Measurements from ENCODE around the gene STAP2. TPM values are rescaled to one million over a fixed set of nuclear protein-coding genes. Genes with fewer than 3 reads are reported as not detected.

The STAP2 gene
- total and polyA plus RNA-seq, 9 of the 15 experiments (the other 6 are each of a cell fraction or from before 2014, with no cell fraction given) = 1.2 to 9.8 (median 4.5) TPM

DNA sequence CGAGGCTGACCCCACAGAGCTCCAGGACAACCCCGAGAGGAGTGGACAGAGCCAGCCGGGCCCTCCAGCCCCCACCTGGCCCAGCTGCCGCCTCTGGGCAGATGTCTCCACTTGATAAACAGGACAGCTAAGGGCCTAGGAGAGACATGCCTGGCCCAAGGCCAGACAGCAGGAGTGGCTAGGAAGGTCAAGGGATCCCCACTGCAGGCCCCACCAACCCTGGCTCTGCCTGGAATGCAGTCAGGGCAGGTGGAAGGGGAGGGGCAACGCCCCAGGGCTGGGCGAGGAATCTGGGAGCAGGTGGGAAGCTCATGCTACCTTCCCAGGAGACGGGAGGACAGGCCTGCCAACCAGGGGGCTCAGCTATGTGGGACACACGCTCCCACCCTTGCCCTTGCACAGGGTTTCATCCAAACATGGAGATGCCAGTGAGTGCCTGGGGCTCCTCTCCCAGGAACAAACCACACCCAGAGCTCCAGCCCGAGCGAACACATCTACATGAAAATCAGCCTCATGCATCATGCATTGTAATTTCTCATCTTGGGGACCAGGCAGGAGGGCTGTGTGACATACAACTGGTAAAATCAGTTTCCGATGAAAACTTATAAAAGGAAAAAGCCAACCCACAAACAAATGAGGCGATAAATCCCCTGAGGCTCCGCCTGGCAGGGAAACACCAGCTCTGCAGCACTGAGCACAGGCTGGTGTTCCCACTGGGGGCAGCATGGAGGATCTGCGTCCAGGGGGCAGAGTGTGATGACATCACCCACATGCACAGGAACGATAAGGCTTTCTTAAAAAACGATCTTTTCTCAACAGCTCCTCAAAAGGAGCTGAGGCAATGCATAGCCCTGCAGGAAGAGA is 36.8 kb upstream of the STAP2 start (continued):
- TF ChIP-seq ZBTB34 (CRISPR knock-in tag; IDR thresholded peaks at IDR 0.05) (no peak), TAL1 (IDR thresholded peaks at IDR 0.05) (peak; percentile 89), RAD21 (CRISPR knock-in tag; conservative IDR thresholded peaks at IDR 0.05 in 1 of 2, IDR thresholded peaks at IDR 0.05 in 1 of 2) (peak; percentile 21 to 53), PHF8 (IDR thresholded peaks at IDR 0.05; ENCODE audit: borderline replicate concordance, low read length) (no peak), ZBTB17 (CRISPR knock-in tag; IDR thresholded peaks at IDR 0.05) (peak; percentile 14; the same call in 1 of the 2 replicates), BRF1 (IDR thresholded peaks at IDR 0.05; ENCODE audit: borderline replicate concordance, extremely low read depth, insufficient read length) (no peak), WHSC1 (IDR thresholded peaks at IDR 0.05; ENCODE audit: low read length) (no peak), BRD9 (IDR thresholded peaks at IDR 0.05; ENCODE audit: low read depth, partially characterized antibody) (no peak), GATAD2B (IDR thresholded peaks at IDR 0.05; ENCODE audit: borderline replicate concordance) (peak; percentile 24; the same call in 1 of the 2 replicates), NR2F6 (CRISPR knock-in tag; IDR thresholded peaks at IDR 0.05) (0 out of 2 replicates have a peak, but pooled peaks have one; percentile 35), CEBPB (tag; IDR thresholded peaks at IDR 0.05) (peak; percentile 95), DMBX1 (CRISPR knock-in tag; IDR thresholded peaks at IDR 0.05; ENCODE audit: borderline replicate concordance) (no peak), XRCC5 (IDR thresholded peaks at IDR 0.05; ENCODE audit: low read depth, low read length) (peak; percentile 96), HMGN3 (IDR thresholded peaks at IDR 0.05; ENCODE audit: borderline replicate concordance, extremely low read depth, insufficient read length, low read depth, low read length) (peak; percentile 65), ZNF444 (CRISPR knock-in tag; IDR thresholded peaks at IDR 0.05) (no peak), NONO (IDR thresholded peaks at IDR 0.05; ENCODE audit: low read depth in 2 of 2, low read length in 1 of 2) (peak in 1 of 2 experiments; percentile 58; a peak in 1 of 4 replicates), TFAM (CRISPR knock-in tag; conservative IDR thresholded peaks at IDR 0.05) (no peak), ATF7 (IDR thresholded peaks at IDR 0.05) (peak; percentile 99)
- TF ChIP-seq, protein P1, sequence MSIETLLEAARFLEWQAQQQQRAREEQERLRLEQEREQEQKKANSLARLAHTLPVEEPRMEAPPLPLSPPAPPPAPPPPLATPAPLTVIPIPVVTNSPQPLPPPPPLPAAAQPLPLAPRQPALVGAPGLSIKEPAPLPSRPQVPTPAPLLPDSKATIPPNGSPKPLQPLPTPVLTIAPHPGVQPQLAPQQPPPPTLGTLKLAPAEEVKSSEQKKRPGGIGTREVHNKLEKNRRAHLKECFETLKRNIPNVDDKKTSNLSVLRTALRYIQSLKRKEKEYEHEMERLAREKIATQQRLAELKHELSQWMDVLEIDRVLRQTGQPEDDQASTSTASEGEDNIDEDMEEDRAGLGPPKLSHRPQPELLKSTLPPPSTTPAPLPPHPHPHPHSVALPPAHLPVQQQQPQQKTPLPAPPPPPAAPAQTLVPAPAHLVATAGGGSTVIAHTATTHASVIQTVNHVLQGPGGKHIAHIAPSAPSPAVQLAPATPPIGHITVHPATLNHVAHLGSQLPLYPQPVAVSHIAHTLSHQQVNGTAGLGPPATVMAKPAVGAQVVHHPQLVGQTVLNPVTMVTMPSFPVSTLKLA (conservative IDR thresholded peaks at IDR 0.05) = peak in 1 of 2 experiments; percentile 81; a peak in 3 of 4 replicates
- TF ChIP-seq, protein P2, sequence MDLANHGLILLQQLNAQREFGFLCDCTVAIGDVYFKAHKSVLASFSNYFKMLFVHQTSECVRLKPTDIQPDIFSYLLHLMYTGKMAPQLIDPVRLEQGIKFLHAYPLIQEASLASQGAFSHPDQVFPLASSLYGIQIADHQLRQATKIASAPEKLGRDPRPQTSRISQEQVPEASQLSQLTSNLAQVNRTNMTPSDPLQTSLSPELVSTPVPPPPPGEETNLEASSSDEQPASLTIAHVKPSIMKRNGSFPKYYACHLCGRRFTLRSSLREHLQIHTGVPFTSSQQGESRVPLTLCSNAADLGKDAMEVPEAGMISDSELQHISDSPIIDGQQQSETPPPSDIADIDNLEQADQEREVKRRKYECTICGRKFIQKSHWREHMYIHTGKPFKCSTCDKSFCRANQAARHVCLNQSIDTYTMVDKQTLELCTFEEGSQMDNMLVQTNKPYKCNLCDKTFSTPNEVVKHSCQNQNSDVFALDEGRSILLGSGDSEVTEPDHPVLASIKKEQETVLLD (IDR thresholded peaks at IDR 0.05) = peak; percentile 47; the same call in 1 of the 2 replicates
- TF ChIP-seq, protein P3, sequence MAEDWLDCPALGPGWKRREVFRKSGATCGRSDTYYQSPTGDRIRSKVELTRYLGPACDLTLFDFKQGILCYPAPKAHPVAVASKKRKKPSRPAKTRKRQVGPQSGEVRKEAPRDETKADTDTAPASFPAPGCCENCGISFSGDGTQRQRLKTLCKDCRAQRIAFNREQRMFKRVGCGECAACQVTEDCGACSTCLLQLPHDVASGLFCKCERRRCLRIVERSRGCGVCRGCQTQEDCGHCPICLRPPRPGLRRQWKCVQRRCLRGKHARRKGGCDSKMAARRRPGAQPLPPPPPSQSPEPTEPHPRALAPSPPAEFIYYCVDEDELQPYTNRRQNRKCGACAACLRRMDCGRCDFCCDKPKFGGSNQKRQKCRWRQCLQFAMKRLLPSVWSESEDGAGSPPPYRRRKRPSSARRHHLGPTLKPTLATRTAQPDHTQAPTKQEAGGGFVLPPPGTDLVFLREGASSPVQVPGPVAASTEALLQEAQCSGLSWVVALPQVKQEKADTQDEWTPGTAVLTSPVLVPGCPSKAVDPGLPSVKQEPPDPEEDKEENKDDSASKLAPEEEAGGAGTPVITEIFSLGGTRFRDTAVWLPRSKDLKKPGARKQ (CRISPR knock-in tag; IDR thresholded peaks at IDR 0.05) = no peak
